Measurements from ENCODE around the gene BCLAF1. TPM values are rescaled to one million over a fixed set of nuclear protein-coding genes. Genes with fewer than 3 reads are reported as not detected.

BCLAF1 gene
- polyA plus RNA-seq, 1 experiment, result 39.1 TPM

GRCh38 chr6:136208783-136209182 lies 80.9 kb downstream of the BCLAF1 start:
- no peaks in the 10 kb centered on the region for H3K36me3 ChIP-seq (ENCODE audit: control insufficient read depth, insufficient read depth, low read length)
- DNase-seq (ENCODE audit: low read depth), result no peak
- ChIA-PET POLR2A (no interaction called here), CTCF (interaction anchor here (0.6 to 1.5 kb wide), 2 partner anchors 14 to 146 kb away, joined by 3 to 4 read pairs; no protein-coding TSS in a partner anchor)
- no peak for TF ChIP-seq CTCF (IDR thresholded peaks at IDR 0.05; ENCODE audit: insufficient read depth, low read depth, low read length)
- peaks cover 1% of the 10 kb centered on the region; the same call in 1 of the 2 replicates for H3K27me3 ChIP-seq (ENCODE audit: control insufficient read depth, insufficient read depth, low read length)
- no peak overlapping the region for H3K4me3 ChIP-seq (ENCODE audit: low read depth, low read length)

Small RNAs within 50 kb of the gene (small RNA-seq; reads per million reads assigned to genes)
- not detected for gene AL023284.1 (ENCODE audit: insufficient read length, low read depth, low replicate concordance)

Other genes with a start within 250 kb of the BCLAF1 start
- 5.5 and 6.1 TPM in 2 replicates for gene MTFR2, start 39.5 kb downstream of the BCLAF1 start, polyA plus RNA-seq (2011; rRNA removed)